ENCODE results near the gene DYNC1H1.

GRCh38 chr14:101986953-101987352 is 22.6 kb downstream of the DYNC1H1 start:
- TF ChIP-seq EZH2 (IDR thresholded peaks at IDR 0.05; ENCODE audit: low read length, unreplicated experiment) = no peak
- no peak for TF ChIP-seq CTCF (conservative IDR thresholded peaks at IDR 0.05; ENCODE audit: low read depth, low read length)
- TF ChIP-seq EZH2phosphoT487 (IDR thresholded peaks at IDR 0.05; ENCODE audit: borderline replicate concordance, low read length) = no peak
